ENCODE measurements around the gene AFAP1. TPM values are rescaled to one million over a fixed set of nuclear protein-coding genes. Genes with fewer than 3 reads are reported as not detected.

AFAP1 gene
- total and polyA plus RNA-seq, 2 donors (not counting 3 experiments of a cell fraction or from before 2014, with no cell fraction given) = 32.3 to 103 TPM

- Histone ChIP-seq H3K4me3 (replicated peaks in 1 of 3; ENCODE audit: insufficient read depth in 1 of 3, low read depth in 1 of 3, low read length in 3 of 3) (no peak overlapping the region), H4K20me1 (replicated peaks; ENCODE audit: control insufficient read depth, extremely low read depth, insufficient read depth, low read length) (no peaks in the 10 kb centered on the region), H3K4me1 (ENCODE audit: control insufficient read depth, extremely low read depth, insufficient read depth, low read length) (peaks cover 65% of the 10 kb centered on the region), H3K27ac (ENCODE audit: insufficient read depth, low read depth, low read length) (peak overlapping the region; percentile 93), H3K4me2 (ENCODE audit: insufficient read depth, low read length) (no peak overlapping the region), H2AFZ (ENCODE audit: low read depth, low read length) (no peak overlapping the region), H3K36me3 (ENCODE audit: control insufficient read depth in 2 of 2, extremely low read depth in 1 of 2, insufficient read depth in 2 of 2, low read length in 2 of 2) (peaks cover 18 to 53% of the 10 kb centered on the region in 2 experiments), H3K9me1 (replicated peaks; ENCODE audit: control insufficient read depth, extremely low read depth, insufficient read depth, low read length) (no peaks in the 10 kb centered on the region), H3K27me3 (ENCODE audit: control insufficient read depth in 2 of 2, insufficient read depth in 2 of 2, low read length in 2 of 2) (no peaks in the 10 kb centered on the region), H3K79me2 (ENCODE audit: control insufficient read depth, insufficient read depth, low read length) (peaks cover 71% of the 10 kb centered on the region), H3K9me3 (replicated peaks; ENCODE audit: control insufficient read depth, insufficient read depth, low read length) (no peaks in the 10 kb centered on the region), H3K9ac (replicated peaks; ENCODE audit: extremely low read depth, insufficient read depth, low read length) (peak overlapping the region; percentile 59)
- no peak for TF ChIP-seq EZH2 (IDR thresholded peaks at IDR 0.05; ENCODE audit: borderline replicate concordance, low read depth, low read length, severe bottlenecking)
- TF ChIP-seq MYC (IDR thresholded peaks at IDR 0.05; ENCODE audit: low read depth, low read length) = no peak
- TF ChIP-seq MAX (IDR thresholded peaks at IDR 0.05; ENCODE audit: insufficient read depth, insufficient read length) = no peak
- no peak for TF ChIP-seq CTCF (IDR thresholded peaks at IDR 0.05; ENCODE audit: extremely low read depth in 1 of 2, insufficient read depth in 1 of 2, low read depth in 1 of 2, low read length in 2 of 2)
- no peak for TF ChIP-seq FOS (IDR thresholded peaks at IDR 0.05; ENCODE audit: borderline replicate concordance, insufficient read depth, low read length)
- TF ChIP-seq POLR2AphosphoS5 (IDR thresholded peaks at IDR 0.05; ENCODE audit: insufficient read depth, low read depth, low read length) = no peak
- TF ChIP-seq POLR2A (IDR thresholded peaks at IDR 0.05; ENCODE audit: low read depth, low read length) = no peak
- TF ChIP-seq GATA2 (IDR thresholded peaks at IDR 0.05; ENCODE audit: insufficient read depth, insufficient read length, low read depth, low read length) = no peak
- intact Hi-C loops (cut with micrococcal nuclease) = no loop called here
- FAIRE-seq = no peak
- POLR2A ChIA-PET = no interaction called here
- CTCF ChIA-PET = interaction anchor here (1.0 to 2.1 kb wide), 4 partner anchors 10 to 22 kb away, joined by 3 to 16 read pairs (median 3); no protein-coding TSS in a partner anchor
- no peak for DNase-seq (ENCODE audit: low read depth, low spot score)
- dilution Hi-C loops (cut with MboI; ENCODE audit: extremely low pct_ligation_motif_present, low sequenced_read_pairs) = no loop called here
- no TSS peak for BruUV-seq (replicated peaks)
These were observed 156.9 kb downstream of the AFAP1 start for GRCh38 chr4:7782783-7783182.
